ENCODE measurements around the gene APBB3. TPM values are rescaled to one million over a fixed set of nuclear protein-coding genes. Genes with fewer than 3 reads are reported as not detected.
"Not testable (repeated sequence)": the region's sequence is repeated elsewhere in the genome, so short reads cannot be mapped to it uniquely, and the experiment has no call there.

Gene APBB3
- total and polyA plus RNA-seq, 8 donors = 8.1 to 51.0 (median 15.4) TPM

DNA sequence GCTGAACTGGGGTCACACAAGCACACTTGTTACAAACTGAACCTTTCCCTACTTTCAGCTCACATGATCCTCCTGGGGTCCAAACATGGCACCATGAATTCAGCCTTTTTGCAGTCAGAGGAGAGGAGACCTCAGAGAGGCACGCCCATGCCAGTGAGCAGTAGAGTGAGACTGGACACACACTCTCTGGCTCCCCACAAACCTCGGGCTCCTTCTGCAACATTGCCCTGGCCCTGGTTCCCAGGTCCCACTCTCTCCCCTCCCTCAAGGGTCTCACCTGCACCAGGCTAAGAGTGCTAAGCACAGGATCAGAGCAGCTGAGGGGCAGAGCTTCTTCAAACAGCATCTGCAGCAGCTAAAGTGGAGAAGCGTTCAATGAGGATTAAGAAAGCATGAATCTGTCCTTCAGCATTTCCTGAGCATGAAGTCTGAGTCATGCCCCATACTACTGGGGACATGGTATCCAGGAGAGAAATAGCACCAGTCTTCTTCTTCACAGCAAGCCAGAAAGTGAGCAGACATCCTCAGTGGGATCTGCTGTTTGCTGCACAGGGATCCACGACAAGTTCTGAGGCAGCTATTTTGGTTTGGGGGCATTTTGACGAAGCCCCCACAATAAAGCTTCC lies 27.5 kb upstream of the APBB3 start:
- Histone ChIP-seq H3K27me3 (no peaks in the 10 kb centered on the region), H3K36me3 (no peaks in the 10 kb centered on the region), H3K4me3 (no peak overlapping the region), H3K4me1 (peaks cover 0 to 10% (median 0%) of the 10 kb centered on the region in 3 donors), H3K9me3 (no peaks in the 10 kb centered on the region), H3K27ac (no peak overlapping the region)
- WGBS, 2 donors = 65 to 72% methylated on average over 5 of the region's 5 CpGs
- TF ChIP-seq, protein P1, sequence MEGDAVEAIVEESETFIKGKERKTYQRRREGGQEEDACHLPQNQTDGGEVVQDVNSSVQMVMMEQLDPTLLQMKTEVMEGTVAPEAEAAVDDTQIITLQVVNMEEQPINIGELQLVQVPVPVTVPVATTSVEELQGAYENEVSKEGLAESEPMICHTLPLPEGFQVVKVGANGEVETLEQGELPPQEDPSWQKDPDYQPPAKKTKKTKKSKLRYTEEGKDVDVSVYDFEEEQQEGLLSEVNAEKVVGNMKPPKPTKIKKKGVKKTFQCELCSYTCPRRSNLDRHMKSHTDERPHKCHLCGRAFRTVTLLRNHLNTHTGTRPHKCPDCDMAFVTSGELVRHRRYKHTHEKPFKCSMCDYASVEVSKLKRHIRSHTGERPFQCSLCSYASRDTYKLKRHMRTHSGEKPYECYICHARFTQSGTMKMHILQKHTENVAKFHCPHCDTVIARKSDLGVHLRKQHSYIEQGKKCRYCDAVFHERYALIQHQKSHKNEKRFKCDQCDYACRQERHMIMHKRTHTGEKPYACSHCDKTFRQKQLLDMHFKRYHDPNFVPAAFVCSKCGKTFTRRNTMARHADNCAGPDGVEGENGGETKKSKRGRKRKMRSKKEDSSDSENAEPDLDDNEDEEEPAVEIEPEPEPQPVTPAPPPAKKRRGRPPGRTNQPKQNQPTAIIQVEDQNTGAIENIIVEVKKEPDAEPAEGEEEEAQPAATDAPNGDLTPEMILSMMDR (IDR thresholded peaks at IDR 0.05) = no peak
- FAIRE-seq (no peak), ATAC-seq (no peak), DNase-seq (no peak)
- intact Hi-C loops (cut with DNase I) = no loop called here

DNA sequence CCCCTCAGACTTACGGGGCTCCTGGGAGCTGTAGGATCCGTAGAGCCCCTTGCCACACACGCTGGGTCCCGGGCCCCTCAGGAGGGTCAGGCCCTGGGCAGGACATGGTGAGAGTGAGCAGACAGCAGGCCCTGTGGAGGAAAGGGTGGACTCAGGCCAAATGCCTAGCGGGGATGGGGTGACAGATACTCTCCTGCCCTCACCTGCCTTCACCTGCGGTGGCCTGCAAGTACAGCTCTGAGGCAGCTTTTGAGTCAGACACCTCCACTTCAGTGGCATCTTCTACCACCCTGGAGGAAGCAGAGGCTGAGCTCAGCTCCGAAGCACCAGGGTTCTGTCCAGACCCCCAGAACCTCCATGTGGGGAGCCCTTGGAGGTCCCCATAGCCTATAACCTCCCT lies 26.5 kb upstream of the APBB3 start:
- TF ChIP-seq, protein P1 (IDR thresholded peaks at IDR 0.05) = no peak
- Histone ChIP-seq H3K9me3 (no peaks in the 10 kb centered on the region), H3K4me1 (peaks cover 0 to 9% (median 0%) of the 10 kb centered on the region in 3 donors), H3K27me3 (no peaks in the 10 kb centered on the region), H3K27ac (no peak overlapping the region), H3K36me3 (no peaks in the 10 kb centered on the region), H3K4me3 (no peak overlapping the region)
- no peak for DNase-seq
- ATAC-seq = no peak
- intact Hi-C loops (cut with DNase I) = no loop called here
- 78% methylated on average over 7 of the region's 7 CpGs for WGBS, 2 donors
- FAIRE-seq = no peak

DNA sequence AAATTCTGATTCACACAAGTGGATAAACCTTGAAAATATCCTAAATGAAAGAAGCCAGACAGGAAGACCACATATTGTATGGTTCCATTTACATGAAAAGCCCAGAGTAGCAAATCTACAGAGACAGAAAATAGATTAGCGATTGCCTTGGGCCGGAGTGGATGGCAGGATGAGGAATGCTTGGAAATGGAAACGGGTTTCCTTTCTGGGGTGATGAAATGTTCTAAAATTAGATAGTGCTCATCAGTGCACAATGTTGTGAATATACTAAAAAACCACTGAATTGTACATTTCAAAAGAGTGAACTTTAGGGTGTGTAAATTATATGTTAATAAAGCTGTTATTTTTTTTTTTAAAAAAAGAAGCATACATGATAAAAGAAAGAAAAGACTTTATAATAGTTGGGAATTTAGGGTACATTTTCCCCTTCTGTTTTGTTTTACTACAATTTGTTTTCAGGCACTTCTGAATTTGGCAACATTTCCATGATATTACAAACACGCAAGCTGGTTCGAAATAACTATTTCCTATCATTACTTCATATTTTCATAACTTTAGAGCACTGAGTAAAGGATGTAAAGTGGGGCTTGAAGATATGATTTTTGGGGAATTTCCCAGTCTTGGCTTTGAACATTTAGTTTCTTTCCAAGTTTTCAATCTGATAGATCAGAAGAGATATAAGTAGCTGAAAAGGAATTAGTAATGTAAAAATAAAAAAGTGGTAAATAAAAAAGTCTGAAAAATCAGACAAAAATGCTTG lies 24.1 kb upstream of the APBB3 start:
- no peaks in the 10 kb centered on the region for H3K4me1 ChIP-seq
- WGBS, 2 donors = 73 to 81% methylated on average over 5 of the region's 5 CpGs
- H3K27ac ChIP-seq = peak overlapping the region in 1 of 4 donors; percentile 8
- H3K27me3 ChIP-seq = no peaks in the 10 kb centered on the region
- DNase-seq (no peak), ATAC-seq (peak in 2 of 4 donors; percentile 31 to 66), FAIRE-seq (no peak)
- no peaks in the 10 kb centered on the region for H3K9me3 ChIP-seq
- H3K36me3 ChIP-seq = no peaks in the 10 kb centered on the region
- H3K4me3 ChIP-seq = no peak overlapping the region
- intact Hi-C loops (cut with DNase I) = no loop called here
- TF ChIP-seq, protein P1 (IDR thresholded peaks at IDR 0.05) = no peak

DNA sequence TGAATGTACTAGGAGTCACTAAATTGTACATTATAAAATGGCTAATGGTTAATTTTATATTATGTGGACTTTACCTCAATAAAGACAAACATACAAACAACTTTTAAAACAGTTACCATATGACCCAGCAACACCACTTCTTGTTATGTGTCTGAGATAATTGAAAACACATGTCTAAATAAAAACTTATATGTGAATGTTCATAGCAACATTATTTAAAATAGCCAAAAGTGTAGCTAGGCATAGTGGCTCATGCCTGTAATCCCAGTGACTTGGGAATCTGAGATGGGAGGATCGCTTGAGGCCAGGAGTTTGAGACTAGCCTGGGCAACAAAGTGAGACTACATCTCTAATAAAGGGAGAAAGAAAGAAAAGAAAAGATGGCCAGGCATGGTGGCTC lies 23.1 kb upstream of the APBB3 start:
- Histone ChIP-seq H3K4me3 (no peak overlapping the region), H3K9me3 (no peaks in the 10 kb centered on the region), H3K27ac (no peak overlapping the region), H3K36me3 (no peaks in the 10 kb centered on the region), H3K27me3 (no peaks in the 10 kb centered on the region), H3K4me1 (no peaks in the 10 kb centered on the region)
- DNase-seq = no peak
- FAIRE-seq = peak; percentile 47
- TF ChIP-seq, protein P1 (IDR thresholded peaks at IDR 0.05) = no peak
- intact Hi-C loops (cut with DNase I) = no loop called here
- ATAC-seq = no peak
- WGBS, 2 donors = 91 to 92% methylated on average over 1 of the region's 1 CpG

DNA sequence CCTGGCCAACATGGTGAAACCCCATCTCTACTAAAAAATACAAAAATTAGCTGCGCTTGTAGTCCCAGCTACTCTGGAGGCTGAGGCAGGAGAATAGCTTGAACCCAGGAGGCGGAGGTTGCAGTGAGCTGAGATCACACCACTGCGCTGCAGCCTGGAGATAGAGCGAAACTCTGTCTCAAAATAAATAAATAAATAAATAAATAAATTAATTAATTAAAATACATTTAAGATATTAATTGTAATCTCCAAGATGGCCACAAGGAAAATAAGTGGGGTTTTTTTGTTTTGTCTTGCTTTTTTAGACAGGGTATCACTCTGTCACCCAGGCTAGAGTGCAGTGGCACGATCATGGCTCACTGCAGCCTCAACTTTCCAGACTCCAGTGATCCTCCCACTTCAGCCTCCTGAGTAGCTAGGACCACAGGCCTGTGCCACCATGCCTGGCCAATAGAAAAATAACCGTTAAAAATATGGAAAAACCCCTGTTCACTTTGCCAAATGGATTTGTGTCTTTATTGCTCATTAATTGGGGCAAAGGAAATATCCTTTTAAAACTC lies 14.9 kb upstream of the APBB3 start:
- H3K27ac ChIP-seq; intact Hi-C loops (cut with DNase I); ATAC-seq; FAIRE-seq; H3K36me3 ChIP-seq; DNase-seq; H3K4me3 ChIP-seq; H3K27me3 ChIP-seq; H3K9me3 ChIP-seq; H3K4me1 ChIP-seq: not testable (repeated sequence)
- 88 to 93% methylated on average over 6 of the region's 6 CpGs for WGBS, 2 donors
